HG03565 (cell line): ENCODE results near the gene AGAP9.
"Not testable (repeated sequence)": the region's sequence is repeated elsewhere in the genome, so short reads cannot be mapped to it uniquely, and the experiment has no call there.

Experiments used
- ATAC-seq: cut with Tn5 transposase; IDR thresholded peaks from one replicate; pipeline ENCODE4 v1.9.1; 2021; ENCODE audit warnings: mild to moderate bottlenecking, moderate library complexity; ENCODE audit not compliant: unreplicated experiment

The AGAP9 gene

DNA sequence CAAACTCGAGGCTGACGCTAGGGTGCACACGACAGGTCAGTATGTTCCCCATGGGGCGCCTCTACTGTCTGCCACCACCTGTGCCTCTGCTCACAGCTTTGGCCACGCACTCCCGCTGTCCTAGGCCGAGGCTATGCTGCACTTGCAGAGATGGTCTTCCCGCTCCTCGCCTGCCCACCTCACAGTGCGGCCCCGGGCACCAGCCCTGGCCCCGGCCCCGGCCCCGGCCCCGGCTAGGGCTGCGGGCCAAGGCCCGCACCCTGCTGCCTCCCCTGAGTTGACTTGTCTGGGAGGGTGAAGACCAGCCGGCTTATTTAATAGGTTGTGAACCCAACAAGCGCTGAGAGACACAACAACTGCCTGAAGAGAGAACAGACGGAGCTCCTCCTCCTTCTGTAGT lies at the start of gene AGAP9:
AGAP9 (minus strand) TSS at position 164 of the 400 bp plus-strand sequence; CDS start at position 52, 112 bp downstream.
- ATAC-seq = not testable (repeated sequence)

DNA sequence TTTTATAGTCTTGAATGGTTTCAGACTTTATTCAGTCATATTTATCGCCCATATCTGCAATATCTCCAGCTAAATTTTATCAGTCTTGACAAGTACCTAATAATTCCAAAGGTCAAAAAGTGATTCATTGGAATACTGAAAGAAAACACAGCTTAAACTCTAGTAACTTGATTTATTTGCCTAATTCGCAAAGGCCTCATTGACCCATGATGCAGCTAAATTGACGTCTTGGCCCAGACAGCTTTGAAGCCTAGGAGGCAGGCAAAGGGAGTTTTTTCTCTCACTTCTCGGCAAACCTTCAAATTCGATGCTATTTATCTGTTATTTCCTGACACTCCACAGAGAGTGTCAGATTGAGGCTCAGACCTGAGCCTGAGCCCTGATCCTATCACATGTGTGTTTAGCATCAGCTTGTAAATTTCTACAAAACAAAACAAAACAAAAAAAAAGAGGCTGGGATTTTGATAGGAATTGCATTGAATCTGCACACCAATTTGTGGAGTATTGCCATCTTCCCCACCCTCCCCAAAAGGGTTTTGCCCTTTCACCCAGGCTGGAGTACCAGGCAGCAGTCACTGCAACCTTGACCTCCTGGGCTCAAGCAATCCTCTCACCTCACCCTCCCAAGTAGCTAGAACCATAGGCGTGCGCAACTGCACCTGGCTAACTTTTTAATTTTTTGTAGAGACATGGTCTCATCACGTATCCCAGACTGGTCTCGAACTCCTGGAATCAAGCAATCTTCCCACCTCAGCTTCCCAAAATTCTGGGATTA lies 47.9 kb upstream of the AGAP9 start:
- not testable (repeated sequence) for ATAC-seq

DNA sequence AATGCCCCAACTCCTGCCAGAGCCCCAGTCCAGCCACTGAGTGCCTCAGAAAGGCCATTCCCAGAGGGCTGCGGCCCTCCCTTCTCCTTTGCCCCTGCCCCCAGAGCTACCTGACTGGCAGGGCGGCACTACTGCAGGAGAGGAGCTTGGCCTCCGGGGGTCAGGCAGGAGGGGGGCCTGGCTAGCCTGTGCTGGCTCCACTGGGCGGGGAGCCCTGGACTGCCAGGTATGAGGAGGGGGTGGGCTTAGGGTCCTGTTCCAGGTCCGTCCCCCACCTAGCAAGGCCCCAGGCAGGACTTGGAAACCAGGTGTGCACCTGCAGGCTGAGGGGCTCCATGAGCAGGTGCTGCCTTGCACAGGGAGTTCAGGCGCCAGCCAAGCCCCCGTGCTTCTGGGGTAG lies 43.3 kb upstream of the AGAP9 start:
- not testable (repeated sequence) for ATAC-seq

DNA sequence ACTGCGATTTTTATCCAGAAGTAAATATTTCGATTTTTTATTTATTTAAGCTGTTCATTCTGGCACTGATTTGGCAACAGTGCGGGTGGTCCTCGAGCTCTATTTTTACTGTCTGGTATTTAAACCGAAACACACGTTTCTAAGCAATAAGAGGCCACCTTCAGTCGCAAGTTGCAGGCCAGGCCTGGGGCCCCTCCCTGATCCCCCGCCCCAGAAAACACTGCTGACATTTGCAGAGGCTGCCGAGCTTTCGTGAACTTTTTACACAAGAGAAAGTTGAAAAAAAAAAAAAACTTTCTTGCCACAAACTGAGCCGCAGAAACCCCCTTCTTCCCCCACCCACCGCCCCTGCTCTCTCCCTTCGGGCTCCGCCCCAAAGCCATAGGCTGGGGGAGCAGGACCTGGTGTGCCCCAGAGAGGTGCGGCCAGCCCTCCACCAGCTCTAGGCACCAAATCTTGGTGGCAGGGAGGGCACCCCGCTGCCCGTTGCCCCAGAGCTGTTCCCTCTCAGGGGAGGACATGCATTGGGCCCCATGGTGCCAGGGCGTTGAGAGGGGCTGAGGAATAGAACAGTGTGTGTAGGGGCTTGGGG lies 42.8 kb upstream of the AGAP9 start:
- not testable (repeated sequence) for ATAC-seq

DNA sequence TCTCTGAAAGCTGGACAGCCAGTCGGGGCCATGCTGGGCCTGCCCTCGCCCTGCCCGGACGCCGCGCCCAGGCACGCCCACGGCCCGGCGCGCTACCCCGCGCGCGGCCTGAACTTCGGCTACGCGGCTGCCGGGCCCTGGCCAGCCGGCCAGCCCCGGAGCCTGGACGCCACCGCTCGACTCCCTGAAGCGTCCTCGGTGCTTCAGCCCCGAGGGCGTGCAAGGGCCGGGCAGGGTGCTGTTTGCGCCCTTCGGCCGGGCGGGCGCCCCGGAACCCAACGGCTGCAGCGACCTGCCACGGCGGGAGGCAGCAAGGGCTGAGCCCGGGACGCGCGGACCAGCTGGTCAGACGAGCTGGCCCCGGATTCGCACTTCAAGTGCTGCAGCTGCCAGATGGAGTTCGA lies 42.1 kb upstream of the AGAP9 start:
- ATAC-seq = not testable (repeated sequence)

DNA sequence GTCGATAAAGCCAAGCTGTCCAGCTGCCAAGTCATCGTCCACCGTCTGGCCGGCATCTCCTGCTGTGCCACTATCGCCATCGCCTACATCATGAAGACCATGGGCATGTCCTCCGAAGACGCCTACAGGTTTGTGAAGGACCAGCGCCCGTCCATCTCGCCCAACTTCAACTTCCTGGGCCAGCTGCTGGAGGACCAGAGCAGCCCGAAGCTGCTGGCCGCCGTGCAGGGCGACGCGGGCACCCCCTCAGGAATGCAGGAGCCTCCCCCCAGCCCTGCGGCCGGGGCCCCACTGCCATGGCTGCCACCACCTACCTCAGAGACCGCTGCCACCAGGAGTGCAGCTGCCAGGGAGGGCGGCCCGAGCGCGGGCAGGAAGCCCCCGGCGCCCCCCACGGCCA lies 41.5 kb upstream of the AGAP9 start:
- not testable (repeated sequence) for ATAC-seq

DNA sequence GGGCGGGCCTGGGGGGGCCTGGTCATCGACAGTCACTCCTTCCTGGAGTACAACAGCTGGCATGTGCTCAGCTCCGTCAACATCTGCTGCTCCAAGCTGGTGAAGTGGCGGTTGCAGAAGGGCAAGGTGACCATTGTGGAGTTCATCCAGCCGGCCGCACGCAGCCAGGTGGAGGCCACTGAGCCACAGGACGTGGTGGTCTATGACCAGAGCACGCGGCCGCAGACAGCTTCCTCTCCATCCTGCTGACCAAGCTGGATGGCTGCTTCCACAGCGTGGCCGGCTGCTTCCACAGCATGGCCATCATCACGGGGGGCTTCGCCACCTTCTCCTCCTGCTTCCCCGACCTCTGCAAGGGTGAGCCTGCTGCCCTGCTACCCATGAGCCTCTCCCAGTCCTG lies 40.9 kb upstream of the AGAP9 start:
- not testable (repeated sequence) for ATAC-seq

DNA sequence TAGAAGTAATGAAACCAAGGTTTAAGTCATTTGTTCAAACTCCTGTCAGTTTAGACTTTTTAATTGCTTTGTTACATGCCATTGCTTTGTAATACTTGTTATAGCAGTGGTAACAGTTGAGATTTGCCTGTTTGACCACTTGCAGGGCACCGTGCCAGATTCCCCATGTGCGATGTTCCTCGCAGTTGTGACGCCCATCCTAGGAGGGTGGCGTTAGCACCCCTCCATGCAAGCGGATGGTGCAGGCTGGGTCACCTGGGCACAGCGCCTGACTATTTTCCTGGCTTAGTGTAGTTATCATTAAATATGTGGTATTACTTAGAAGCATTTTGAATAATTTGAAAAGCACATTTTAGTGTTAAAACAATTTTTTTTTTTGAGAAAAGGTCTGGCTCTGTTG lies 37.0 kb upstream of the AGAP9 start:
- not testable (repeated sequence) for ATAC-seq

DNA sequence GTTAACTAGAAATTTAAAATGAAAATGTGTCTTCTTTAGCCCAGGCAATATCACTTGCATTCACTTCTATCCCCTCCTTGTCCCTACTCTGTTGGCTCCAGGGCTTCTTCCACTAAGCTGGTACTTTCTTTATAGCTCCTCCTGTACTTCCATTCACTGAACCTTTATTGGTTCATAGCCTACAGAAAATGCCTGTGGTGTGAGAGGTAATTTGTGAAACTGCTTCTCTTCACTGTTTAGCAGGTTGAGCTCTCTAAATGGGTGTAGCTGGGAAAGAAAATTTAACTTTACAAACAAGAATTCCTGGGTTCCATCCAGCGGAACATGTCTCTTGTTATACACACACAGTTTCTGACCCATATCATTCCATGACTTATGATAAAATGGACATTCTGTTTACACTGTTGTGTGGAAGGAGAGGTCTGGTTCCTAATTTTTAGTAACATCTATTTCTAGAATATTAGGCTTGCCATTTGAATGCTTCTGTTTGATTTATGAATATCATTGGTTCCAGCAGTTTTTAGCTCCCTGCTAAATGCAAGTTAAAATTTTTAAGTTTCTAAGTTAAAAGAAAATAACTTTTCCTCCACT lies 36.4 kb upstream of the AGAP9 start:
- ATAC-seq = not testable (repeated sequence)

DNA sequence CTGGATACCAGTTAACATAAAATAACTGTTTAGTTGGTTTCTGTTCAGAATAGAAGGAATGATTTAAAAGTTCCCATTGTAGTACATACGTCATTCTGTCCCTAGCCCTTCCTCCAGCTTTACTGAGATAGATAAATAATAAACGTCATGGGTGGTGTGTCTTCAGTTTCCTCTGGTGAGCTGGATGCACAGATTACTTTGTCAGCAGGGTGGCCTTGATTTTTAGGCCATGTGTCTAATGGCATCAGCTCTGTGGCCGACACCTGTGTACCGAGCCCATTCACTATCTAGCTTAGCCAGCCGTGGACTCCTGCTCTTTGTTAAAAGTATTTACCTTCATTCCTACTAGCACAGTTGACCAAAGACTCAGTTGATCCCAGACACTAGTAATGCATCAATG lies 34.7 kb upstream of the AGAP9 start:
- ATAC-seq = not testable (repeated sequence)

DNA sequence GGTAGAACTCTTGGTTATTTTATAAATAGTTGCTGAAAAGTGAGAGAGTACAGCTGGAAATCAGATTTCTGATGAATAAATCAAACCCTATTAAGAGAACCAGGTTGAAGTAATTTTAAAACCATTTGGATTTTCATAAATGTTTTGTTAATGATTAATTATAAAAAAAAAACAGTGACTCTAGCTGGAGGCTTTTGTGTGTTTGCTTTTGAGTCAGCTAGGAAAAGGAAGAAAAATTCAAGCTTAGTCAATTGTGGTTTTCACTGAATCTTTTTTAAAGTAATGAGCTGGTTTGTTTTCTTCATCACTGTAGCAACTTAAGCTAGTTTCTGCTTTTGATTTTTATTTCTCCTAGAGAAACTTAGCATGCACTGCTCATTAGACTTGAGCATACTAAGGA lies 34.2 kb upstream of the AGAP9 start:
- ATAC-seq = peak; percentile 31

DNA sequence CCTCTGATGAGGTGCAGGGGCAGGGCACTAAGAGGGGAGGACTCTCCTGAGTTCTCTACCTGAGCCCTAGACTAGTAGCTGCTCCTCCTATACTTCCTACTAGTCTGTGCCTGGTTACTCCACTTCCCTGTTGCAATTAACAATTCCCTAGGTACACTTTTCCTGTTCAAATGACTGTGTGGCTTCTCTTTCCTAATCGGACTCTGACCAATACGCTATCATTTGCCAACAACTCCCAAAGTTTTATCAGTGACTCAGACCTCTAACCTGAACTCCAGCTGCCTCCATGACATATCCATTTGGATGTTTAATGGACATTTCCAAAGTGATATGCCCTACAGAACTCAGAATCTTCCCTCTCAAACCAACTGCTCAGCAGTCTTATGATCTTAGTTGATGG lies 31.9 kb upstream of the AGAP9 start:
- ATAC-seq = not testable (repeated sequence)

DNA sequence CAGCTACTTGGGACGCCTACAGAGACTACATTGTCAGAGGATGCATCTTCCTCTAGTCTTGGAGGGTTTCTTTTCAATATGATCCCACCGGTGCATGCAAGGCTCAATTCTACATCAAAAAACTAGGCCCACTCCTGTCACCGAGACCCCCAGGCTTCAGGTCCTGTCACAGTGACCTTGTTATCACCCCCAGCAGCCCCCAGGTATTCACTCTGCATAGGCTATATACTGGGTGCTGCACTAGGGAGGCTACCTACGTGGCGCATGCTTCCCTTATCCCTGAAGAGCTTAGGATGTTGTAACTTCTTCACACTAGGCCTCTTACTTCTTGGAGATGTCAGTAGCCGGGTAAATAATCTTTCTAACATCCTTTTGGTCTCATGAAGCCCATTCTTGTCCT lies 31.1 kb upstream of the AGAP9 start:
- not testable (repeated sequence) for ATAC-seq

DNA sequence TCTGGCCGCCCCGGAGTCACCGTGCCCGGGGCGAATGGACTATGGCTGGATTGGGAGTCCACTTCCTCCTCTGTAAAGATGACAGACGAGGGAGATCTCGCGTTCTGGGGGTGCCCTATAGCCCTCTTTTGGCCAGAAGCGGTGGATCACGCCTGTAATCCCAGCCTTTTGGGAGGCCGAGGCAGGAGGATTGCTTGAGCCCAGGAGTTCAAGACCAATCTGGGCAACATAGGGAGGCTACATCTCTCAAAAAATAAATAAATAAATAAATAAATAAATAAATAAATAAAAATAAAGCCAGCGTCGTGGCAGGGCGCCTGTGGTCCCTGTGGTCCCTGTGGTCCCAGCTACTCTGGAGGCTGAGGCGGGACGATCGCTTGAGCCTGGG lies 30.4 kb upstream of the AGAP9 start:
- ATAC-seq = not testable (repeated sequence)

DNA sequence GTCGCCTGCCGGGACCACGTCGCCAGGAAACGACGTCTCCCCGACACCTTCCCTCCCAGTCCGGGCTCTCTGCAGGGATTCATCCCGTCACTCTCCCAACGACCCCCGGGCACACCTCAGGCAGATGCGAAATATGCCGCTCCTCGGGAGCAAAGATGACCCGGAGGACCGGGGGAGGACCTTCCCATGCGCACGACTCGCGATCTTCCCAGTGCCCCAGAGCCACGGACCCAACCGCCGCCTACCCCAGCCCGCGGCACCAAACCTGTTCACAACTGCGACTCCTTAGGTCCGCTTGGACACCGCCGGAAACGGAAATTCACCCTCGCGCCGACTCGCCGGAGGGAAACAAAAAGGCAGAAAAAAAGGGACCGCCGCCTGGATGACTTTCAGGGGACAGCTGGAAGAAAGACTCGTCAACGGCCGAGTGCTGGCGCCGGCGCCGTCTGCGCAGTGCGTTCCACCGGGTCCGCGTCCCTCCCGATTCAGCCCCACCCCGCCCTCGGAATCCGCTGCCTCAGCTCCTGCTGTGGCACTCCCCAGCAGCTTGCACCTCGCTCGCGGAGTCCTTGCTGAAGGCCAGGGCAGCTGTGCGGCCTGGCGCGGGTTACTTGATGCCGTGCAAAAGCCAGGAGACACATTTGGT lies 29.9 kb upstream of the AGAP9 start:
- ATAC-seq = peak; percentile 77

DNA sequence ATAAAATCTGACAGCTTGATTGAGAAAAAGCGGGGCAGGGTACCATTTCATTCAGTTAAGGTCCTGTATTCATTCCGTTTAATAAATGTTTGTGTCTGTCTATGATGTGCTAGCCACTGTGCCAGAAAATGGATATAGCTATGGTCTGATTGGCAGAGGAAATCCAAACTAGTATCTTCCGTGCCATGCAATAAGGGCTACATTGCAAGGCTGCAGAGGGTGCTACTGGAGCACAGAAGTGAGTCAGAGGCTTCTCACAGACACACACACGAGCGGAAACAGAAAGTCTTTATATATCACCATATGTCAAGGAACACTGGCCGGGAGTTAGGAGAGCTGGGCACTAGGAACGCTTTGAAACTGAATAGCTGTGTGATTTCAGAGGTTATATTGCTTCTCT lies 29.3 kb upstream of the AGAP9 start:
- peak; percentile 48 for ATAC-seq

DNA sequence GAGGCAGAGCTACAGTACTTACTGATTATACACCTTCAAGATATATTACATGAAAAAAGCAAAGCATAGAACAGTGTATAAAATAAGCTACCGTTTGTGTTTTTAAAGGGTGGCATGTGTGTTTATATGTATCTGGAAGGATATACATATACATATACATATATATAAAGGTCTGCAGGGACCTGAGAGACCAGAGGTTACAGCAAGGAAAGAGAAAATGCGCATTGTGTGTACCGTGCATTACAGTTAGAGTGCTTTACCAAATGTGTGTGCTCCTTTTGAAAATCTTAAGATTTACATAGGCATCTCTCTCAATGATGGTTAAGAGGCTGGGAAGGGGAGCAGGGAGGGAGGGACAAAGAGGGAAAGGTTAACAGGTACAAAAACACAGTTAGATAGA lies 23.8 kb upstream of the AGAP9 start:
- not testable (repeated sequence) for ATAC-seq

DNA sequence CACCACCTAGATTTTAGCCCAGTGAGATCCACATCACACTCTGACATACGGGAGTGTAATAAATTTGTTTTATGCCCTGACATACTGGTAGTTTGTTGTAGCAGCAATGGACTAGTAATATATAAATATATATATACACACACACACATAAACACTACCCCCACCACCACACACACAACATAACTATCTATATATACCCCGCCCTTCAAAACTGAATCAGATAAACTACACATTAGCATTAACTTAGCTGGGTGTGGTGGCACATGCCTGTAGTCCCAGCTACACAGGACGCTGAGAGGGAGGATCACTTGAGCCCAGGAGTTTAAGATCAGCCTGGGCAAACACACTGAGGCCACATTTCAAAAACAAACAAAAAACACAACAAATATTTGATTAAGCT lies 13.0 kb upstream of the AGAP9 start:
- not testable (repeated sequence) for ATAC-seq

DNA sequence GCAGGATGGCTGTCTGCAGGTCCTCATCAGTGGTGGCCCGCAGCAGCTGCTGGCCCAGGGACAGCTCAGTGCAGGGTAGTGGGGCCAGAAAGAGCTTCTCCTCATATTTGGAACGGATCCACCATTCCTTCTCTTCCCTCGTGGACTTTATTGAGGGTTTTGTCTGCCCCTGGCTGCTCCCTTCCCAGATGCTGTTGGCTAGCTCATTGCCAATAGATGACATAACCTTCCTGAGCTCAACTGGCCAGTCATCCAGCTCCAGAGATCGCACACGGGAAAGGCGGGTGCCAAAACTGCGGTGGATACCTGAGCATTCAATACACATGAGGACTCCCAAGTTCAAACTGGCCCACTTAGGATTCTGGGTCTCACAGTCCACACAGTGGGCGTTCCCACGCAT lies 21.1 kb downstream of the AGAP9 start:
- ATAC-seq = not testable (repeated sequence)

DNA sequence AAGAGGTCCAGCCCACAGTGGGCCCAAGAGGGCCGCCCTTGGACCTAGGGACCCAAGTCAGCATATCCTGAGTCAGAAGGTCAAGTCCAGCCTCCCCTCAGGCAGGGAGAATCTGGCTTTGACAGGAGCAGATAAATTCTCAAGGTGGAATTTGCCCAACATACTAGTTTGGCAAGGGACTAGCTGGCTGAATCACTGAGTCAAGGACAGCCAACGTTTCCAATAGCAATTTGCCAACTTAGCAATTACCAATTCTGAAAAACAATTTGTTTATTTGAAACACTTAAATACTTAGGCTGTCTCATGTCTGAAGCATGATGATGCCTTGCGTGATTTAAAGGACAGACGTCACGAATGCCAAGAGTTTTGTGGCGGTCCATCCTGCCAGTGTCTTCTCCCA lies 29.2 kb downstream of the AGAP9 start:
- ATAC-seq = not testable (repeated sequence)

DNA sequence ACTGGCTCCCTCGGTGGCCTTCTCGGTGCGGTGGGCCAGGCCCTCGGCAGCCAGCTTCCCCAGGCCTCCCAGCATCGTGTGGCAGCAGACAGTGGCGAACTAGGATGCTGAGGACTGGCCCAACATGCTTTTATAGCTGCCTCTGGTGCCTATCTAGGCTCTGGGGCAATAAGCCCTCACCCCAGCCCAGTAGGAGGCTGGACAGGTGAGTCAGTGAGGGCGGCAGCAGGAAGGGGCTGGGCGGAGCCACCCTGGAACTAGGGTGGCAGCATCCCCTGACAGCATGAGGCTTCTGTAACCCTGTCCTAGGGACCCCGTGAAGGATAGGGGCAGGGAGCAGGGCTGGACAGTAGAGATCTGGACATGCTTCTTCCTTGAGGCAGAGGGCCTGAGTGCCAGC lies 31.8 kb downstream of the AGAP9 start, which contains the start of gene FAM25G:
FAM25G (minus strand) TSS at position 101 of the 400 bp plus-strand sequence; CDS start at position 75, 26 bp downstream.
- not testable (repeated sequence) for ATAC-seq
